ENCODE results near the gene SIRPA. TPM values are rescaled to one million over a fixed set of nuclear protein-coding genes. Genes with fewer than 3 reads are reported as not detected.

Gene SIRPA
- total and polyA plus RNA-seq, 2 experiments from 2014 or later = 16.0 to 18.6 TPM

- no peak overlapping the region for H3K4me3 ChIP-seq
- H3K27me3 ChIP-seq = no peaks in the 10 kb centered on the region
- no peak overlapping the region for H3K4me2 ChIP-seq
- no peaks in the 10 kb centered on the region for H3K79me2 ChIP-seq
- peaks cover 14% of the 10 kb centered on the region for H3K4me1 ChIP-seq (ENCODE audit: insufficient read depth)
- no peaks in the 10 kb centered on the region for H3K9me3 ChIP-seq (ENCODE audit: low read depth)
- 56% methylated on average over 4 of the region's 4 CpGs for whole genome bisulfite sequencing (ENCODE audit: low lambda C conversion rate, missing lambda C conversion rate)
- peak overlapping the region; percentile 23 for H3K27ac ChIP-seq
- no peaks in the 10 kb centered on the region for H3K9me2 ChIP-seq (replicated peaks; ENCODE audit: insufficient read depth)
- DNase-seq (ENCODE audit: low spot score) = no peak
- H2AFZ ChIP-seq = no peak overlapping the region
- no peaks in the 10 kb centered on the region for H3K36me3 ChIP-seq (replicated peaks; ENCODE audit: insufficient read depth, low read depth)
- no peaks in the 10 kb centered on the region for H4K20me1 ChIP-seq (ENCODE audit: insufficient read depth, poor library complexity, severe bottlenecking)
- no peak for TF ChIP-seq EZH2phosphoT487 (IDR thresholded peaks at IDR 0.05; ENCODE audit: low read depth, severe bottlenecking, unreplicated experiment)
- no peak for TF ChIP-seq EZH2 (IDR thresholded peaks at IDR 0.05; ENCODE audit: borderline replicate concordance)
- TF ChIP-seq, protein P1, sequence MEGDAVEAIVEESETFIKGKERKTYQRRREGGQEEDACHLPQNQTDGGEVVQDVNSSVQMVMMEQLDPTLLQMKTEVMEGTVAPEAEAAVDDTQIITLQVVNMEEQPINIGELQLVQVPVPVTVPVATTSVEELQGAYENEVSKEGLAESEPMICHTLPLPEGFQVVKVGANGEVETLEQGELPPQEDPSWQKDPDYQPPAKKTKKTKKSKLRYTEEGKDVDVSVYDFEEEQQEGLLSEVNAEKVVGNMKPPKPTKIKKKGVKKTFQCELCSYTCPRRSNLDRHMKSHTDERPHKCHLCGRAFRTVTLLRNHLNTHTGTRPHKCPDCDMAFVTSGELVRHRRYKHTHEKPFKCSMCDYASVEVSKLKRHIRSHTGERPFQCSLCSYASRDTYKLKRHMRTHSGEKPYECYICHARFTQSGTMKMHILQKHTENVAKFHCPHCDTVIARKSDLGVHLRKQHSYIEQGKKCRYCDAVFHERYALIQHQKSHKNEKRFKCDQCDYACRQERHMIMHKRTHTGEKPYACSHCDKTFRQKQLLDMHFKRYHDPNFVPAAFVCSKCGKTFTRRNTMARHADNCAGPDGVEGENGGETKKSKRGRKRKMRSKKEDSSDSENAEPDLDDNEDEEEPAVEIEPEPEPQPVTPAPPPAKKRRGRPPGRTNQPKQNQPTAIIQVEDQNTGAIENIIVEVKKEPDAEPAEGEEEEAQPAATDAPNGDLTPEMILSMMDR (IDR thresholded peaks at IDR 0.05; ENCODE audit: poor library complexity) = no peak
Observed at GRCh38 chr20:1879934-1880333, 15.3 kb upstream of the SIRPA start.

- peaks cover 6% of the 10 kb centered on the region for H3K4me1 ChIP-seq (ENCODE audit: insufficient read depth)
- H3K27me3 ChIP-seq = no peaks in the 10 kb centered on the region
- H3K9me3 ChIP-seq (ENCODE audit: low read depth) = no peaks in the 10 kb centered on the region
- no peaks in the 10 kb centered on the region for H3K9me2 ChIP-seq (replicated peaks; ENCODE audit: insufficient read depth)
- H2AFZ ChIP-seq = no peak overlapping the region
- H3K36me3 ChIP-seq (replicated peaks; ENCODE audit: insufficient read depth, low read depth) = no peaks in the 10 kb centered on the region
- WGBS (ENCODE audit: low lambda C conversion rate, missing lambda C conversion rate) = 83% methylated on average over 6 of the region's 6 CpGs
- H3K79me2 ChIP-seq = no peaks in the 10 kb centered on the region
- H4K20me1 ChIP-seq (ENCODE audit: insufficient read depth, poor library complexity, severe bottlenecking) = no peaks in the 10 kb centered on the region
- no peak overlapping the region for H3K4me3 ChIP-seq
- DNase-seq (ENCODE audit: low spot score) = no peak
- TF ChIP-seq EZH2 (IDR thresholded peaks at IDR 0.05; ENCODE audit: borderline replicate concordance) (no peak), EZH2phosphoT487 (IDR thresholded peaks at IDR 0.05; ENCODE audit: low read depth, severe bottlenecking, unreplicated experiment) (no peak)
- TF ChIP-seq, protein P1 (IDR thresholded peaks at IDR 0.05; ENCODE audit: poor library complexity) = no peak
- H3K27ac ChIP-seq = peak overlapping the region; percentile 27
- no peak overlapping the region for H3K4me2 ChIP-seq
Observed at GRCh38 chr20:1880529-1881239, 14.5 kb upstream of the SIRPA start.

- WGBS (ENCODE audit: low lambda C conversion rate, missing lambda C conversion rate) = 74% methylated on average over 12 of the region's 12 CpGs
- Histone ChIP-seq H3K36me3 (replicated peaks; ENCODE audit: insufficient read depth, low read depth) (no peaks in the 10 kb centered on the region), H3K27me3 (no peaks in the 10 kb centered on the region), H3K9me2 (replicated peaks; ENCODE audit: insufficient read depth) (no peaks in the 10 kb centered on the region), H3K9me3 (ENCODE audit: low read depth) (no peaks in the 10 kb centered on the region), H3K4me2 (no peak overlapping the region), H4K20me1 (ENCODE audit: insufficient read depth, poor library complexity, severe bottlenecking) (no peaks in the 10 kb centered on the region), H3K79me2 (no peaks in the 10 kb centered on the region), H3K27ac (no peak overlapping the region), H3K4me3 (no peak overlapping the region), H2AFZ (no peak overlapping the region), H3K4me1 (ENCODE audit: insufficient read depth) (peaks cover under 1% of the 10 kb centered on the region)
- no peak for DNase-seq (ENCODE audit: low spot score)
- TF ChIP-seq EZH2phosphoT487 (IDR thresholded peaks at IDR 0.05; ENCODE audit: low read depth, severe bottlenecking, unreplicated experiment) (no peak), EZH2 (IDR thresholded peaks at IDR 0.05; ENCODE audit: borderline replicate concordance) (no peak)
- TF ChIP-seq, protein P1 (IDR thresholded peaks at IDR 0.05; ENCODE audit: poor library complexity) = no peak
Observed at GRCh38 chr20:1881240-1881835, 13.9 kb upstream of the SIRPA start.
